NT2/D1 (cell line): Measurements from ENCODE around the gene COX4I1.
A peak's percentile ranks its signal among the peaks of the same experiment; 100 is the strongest.

Source experiments
- DNase-seq: peaks from one replicate; pipeline ENCODE4 v3.0.0-alpha.2; 2011; ENCODE audit warnings: low read depth, low spot score
- H3K27me3 ChIP-seq: 2 replicates; pipeline ENCODE4 v1.6.0; 2011; ENCODE audit warnings: mild to moderate bottlenecking; ENCODE audit not compliant: insufficient read length, insufficient read depth
- H3K36me3 ChIP-seq: 2 replicates; pipeline ENCODE4 v1.6.1; 2011; ENCODE audit warnings: mild to moderate bottlenecking, low read length, mixed read lengths; ENCODE audit not compliant: insufficient read depth, insufficient read length
- H3K4me1 ChIP-seq: 2 replicates; pipeline ENCODE4 v1.5.1; 2011; ENCODE audit not compliant: insufficient read depth, insufficient read length
- H3K4me3 ChIP-seq: 2 replicates; pipeline ENCODE4 v1.5.1; 2011; ENCODE audit warnings: low read depth; ENCODE audit not compliant: insufficient read length
- H3K9ac ChIP-seq: 2 replicates; pipeline ENCODE4 v1.6.0; 2011; ENCODE audit warnings: low read depth; ENCODE audit not compliant: insufficient read length
- H3K9me3 ChIP-seq: 2 replicates; pipeline ENCODE4 v1.5.1; 2011; ENCODE audit warnings: mild to moderate bottlenecking, low read length; ENCODE audit not compliant: insufficient read depth
- SUZ12 ChIP-seq: IDR thresholded peaks from 2 replicates; pipeline ENCODE4 v1.6.1; 2011; ENCODE audit not compliant: insufficient read length, insufficient read depth; ENCODE audit errors: extremely low read depth
- YY1 ChIP-seq: IDR thresholded peaks from 2 replicates; pipeline ENCODE4 v1.6.1; 2011; ENCODE audit not compliant: insufficient read length, insufficient read depth
- ZNF274 ChIP-seq: IDR thresholded peaks from 2 replicates; pipeline ENCODE4 v1.6.1; 2011; ENCODE audit warnings: mild to moderate bottlenecking, low read depth, low read length

COX4I1 gene

DNA sequence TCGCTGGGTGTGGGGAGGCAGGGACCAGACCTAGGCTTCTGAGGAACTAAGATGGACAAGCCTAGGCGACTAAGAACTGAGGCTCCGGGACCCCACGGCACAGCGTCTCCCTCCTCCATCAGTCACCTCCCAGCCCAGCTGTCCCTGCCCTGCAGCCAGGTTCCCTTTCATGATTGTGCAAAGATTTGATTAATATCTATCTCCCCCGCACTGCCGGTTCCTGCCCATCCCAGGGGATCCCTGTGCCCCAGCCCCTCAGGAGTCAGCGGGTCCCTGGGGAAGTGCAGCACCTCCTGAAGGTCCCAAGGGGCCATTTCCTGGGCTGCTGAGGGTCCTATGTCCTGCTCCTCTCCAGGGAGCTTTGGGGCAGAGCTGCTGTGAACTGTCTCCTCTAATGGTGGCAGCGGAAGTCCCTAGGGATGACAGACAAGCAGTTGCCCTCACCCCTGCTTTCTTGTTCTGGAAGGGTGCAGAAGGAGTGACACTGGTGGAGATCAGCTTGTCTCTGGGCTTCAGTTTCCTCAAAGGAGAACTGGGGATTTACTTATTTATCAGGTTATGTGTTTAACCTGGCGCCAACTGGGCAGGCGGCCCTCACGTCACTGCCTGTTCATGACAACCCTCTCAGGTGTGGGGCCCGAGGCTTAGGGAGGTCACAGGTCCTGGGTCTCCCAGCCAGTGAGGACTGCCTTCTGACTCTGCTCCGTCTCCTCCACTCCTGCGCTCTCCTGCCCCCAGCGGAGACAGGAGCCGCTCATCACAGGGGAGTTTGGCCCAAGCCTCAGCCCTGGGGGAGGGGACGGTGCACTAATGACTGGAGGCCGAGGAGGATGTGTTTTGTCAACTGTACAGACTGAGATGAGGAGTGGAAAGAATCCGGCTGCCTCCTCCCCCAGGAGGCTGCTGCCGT lies 46.7 kb upstream of the COX4I1 start:
- Histone ChIP-seq H3K36me3 (no peaks in the 10 kb centered on the region), H3K4me3 (no peak overlapping the region), H3K4me1 (peaks cover 40% of the 10 kb centered on the region), H3K9ac (peak overlapping the region; percentile 59), H3K9me3 (no peaks in the 10 kb centered on the region), H3K27me3 (peaks cover 19% of the 10 kb centered on the region)
- DNase-seq = no peak
- TF ChIP-seq SUZ12 (no peak), YY1 (no peak), ZNF274 (no peak)

DNA sequence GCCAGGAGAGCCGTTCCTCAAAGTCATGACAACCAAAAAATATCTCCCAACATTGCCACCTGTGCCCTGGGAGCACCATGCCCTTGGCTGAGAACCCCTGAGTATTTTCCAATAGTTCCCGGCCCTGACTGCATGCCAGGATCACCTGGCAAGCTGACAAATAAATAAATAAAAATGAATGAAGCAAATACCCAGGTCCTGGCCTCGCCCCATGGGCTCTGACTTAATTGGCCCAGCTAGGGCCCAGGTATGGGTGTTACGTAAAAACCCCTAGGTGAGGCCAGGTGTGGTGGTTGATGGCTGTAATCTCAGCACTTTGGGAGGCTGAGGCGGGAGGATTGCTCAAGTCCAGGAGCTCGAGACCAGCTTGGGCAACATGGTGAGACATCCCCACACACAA lies 45.9 kb upstream of the COX4I1 start:
- Histone ChIP-seq H3K36me3 (no peaks in the 10 kb centered on the region), H3K9me3 (no peaks in the 10 kb centered on the region), H3K4me1 (peaks cover 40% of the 10 kb centered on the region), H3K4me3 (no peak overlapping the region), H3K27me3 (peaks cover 19% of the 10 kb centered on the region), H3K9ac (no peak overlapping the region)
- no peak for TF ChIP-seq YY1
- no peak for TF ChIP-seq SUZ12
- no peak for TF ChIP-seq ZNF274
- no peak for DNase-seq

DNA sequence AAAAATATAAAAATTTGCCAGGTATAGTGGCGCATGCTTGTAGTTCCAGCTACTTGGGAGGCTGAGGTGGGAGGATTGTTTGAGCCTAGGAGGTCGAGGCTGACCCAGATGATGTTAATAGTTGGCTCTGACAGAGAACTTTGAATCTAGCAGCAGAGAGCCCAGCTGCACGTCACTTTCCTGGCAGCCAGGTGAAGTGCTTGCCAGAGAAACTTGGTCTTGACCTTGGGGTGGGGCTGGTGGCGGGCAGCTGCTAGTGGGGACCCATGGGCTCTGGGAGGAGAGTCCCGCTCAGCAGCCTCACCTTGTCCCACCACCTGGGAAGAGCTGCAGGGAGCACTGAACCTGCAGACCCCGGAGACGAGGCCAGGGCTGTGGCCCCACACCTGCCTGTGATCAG lies 45.5 kb upstream of the COX4I1 start:
- Histone ChIP-seq H3K4me3 (no peak overlapping the region), H3K4me1 (peaks cover 40% of the 10 kb centered on the region), H3K9me3 (no peaks in the 10 kb centered on the region), H3K9ac (peak overlapping the region; percentile 27), H3K27me3 (peaks cover 19% of the 10 kb centered on the region), H3K36me3 (no peaks in the 10 kb centered on the region)
- no peak for DNase-seq
- no peak for TF ChIP-seq SUZ12
- no peak for TF ChIP-seq ZNF274
- TF ChIP-seq YY1 = no peak

DNA sequence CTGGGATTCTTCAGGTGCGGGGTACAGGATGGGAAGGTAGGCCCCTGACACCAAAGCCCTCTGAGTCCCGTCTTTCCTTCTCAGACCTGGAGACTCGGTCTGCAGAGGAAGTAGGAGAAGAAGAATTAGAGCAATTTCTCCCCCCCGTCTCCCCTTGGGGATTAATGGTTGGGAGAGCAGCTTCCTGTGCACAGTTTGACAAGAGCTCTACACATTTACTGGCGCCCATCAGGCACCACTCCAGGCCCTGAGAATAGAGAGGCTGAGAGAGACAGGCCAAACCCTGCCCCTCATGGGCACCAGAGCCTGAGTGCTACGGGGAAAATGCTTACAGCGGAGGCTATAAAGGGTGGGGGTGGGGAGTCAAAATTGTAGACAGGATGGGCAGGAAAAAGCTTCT lies 45.1 kb upstream of the COX4I1 start:
- H3K36me3 ChIP-seq = no peaks in the 10 kb centered on the region
- peaks cover 39% of the 10 kb centered on the region for H3K4me1 ChIP-seq
- peak overlapping the region; percentile 27 for H3K9ac ChIP-seq
- no peaks in the 10 kb centered on the region for H3K9me3 ChIP-seq
- H3K4me3 ChIP-seq = no peak overlapping the region
- DNase-seq = no peak
- TF ChIP-seq YY1 (no peak), SUZ12 (no peak), ZNF274 (no peak)
- peaks cover 19% of the 10 kb centered on the region for H3K27me3 ChIP-seq

DNA sequence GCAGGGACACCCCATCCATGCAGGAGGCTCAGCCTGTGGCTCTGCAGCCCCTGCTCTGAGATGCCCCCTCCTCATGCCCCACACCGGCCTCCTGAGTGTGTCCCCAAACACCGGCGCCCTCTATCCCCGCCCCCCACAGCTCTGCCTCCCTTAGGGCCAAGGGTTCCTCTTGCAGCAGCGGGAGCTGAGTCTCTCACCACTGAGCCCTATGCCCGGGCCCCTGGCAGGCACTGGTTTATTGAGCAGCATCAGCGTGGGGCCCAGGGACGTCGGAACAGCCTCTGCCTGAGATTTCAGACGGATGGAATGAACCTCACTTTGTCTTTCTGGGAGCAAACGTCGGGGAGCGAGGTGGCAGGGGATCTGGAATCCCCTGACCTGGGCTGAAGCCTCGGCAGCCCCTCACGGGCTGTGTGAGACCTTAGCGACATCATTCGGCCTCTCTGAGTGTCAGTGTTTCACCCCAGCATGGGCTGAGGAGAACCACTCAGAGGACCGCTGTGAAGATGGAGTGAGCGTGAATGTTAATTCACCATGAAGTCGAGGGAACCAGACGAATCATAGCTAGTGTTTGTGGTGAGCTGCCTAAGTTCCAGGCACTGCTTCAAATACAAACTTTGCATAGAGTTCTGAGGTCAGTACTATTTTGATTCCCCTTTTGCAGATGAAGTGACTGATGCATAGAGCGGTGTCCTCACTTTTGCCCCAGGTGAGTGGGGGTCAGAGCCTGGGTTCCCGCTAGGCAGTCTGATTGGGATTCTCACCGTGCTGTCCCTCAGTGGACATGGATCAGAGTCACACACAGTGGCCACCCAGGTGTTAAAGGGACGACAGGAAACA lies 43.3 kb upstream of the COX4I1 start:
- Histone ChIP-seq H3K9me3 (no peaks in the 10 kb centered on the region), H3K36me3 (no peaks in the 10 kb centered on the region), H3K4me3 (no peak overlapping the region), H3K27me3 (peaks cover 17% of the 10 kb centered on the region), H3K4me1 (peaks cover 33% of the 10 kb centered on the region), H3K9ac (no peak overlapping the region)
- TF ChIP-seq ZNF274 (no peak), SUZ12 (no peak), YY1 (no peak)
- DNase-seq = no peak

DNA sequence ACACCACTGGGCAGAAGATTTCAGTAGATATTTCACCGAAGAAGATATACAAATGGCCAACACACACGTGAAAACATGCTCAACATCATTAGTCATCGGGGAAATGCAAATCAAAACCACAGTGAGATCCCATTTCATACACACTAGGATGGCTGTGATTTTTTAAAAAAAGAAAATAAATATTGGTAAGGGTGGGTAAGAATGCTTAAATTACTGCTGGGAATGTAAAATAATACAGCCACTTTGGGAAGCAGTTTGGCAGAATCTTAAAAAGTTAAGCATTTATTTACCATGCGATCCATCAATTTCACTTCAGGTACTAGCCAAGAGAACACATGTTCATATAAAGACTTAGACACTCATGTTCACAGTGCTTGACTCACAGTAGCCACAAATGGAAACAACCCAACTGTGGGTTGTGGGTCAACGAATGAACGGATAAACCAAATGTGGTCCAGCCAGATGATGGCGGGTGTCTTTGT lies 42.1 kb upstream of the COX4I1 start:
- H3K36me3 ChIP-seq = no peaks in the 10 kb centered on the region
- H3K9ac ChIP-seq = no peak overlapping the region
- peaks cover 4% of the 10 kb centered on the region for H3K27me3 ChIP-seq
- H3K4me1 ChIP-seq = peaks cover 24% of the 10 kb centered on the region
- H3K4me3 ChIP-seq = no peak overlapping the region
- no peak for TF ChIP-seq ZNF274
- no peak for TF ChIP-seq YY1
- no peak for TF ChIP-seq SUZ12
- no peak for DNase-seq
- H3K9me3 ChIP-seq = no peaks in the 10 kb centered on the region

DNA sequence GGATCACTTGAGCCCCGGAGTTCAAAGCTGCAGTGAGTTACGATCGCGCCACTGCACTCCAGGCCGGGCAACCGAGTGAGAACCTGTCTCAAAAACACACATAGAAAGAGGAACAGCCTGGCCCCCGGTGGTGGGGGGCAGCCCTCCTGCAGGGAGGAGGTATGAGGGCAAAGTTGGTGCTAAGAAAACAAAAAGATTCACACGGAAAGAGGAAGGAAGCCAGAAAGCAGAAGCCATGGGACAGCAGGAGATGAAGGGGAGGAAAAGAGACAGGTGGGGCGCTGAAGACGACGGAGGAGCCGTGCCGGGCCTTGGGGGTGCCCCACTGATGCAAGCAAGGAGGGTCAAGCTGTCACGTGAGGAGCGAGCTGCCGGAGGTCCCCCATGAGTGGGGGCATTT lies 40.4 kb upstream of the COX4I1 start:
- no peaks in the 10 kb centered on the region for H3K9me3 ChIP-seq
- no peak overlapping the region for H3K9ac ChIP-seq
- no peak for DNase-seq
- H3K4me1 ChIP-seq = peaks cover 11% of the 10 kb centered on the region
- H3K4me3 ChIP-seq = no peak overlapping the region
- H3K27me3 ChIP-seq = no peaks in the 10 kb centered on the region
- no peak for TF ChIP-seq SUZ12
- TF ChIP-seq YY1 = no peak
- TF ChIP-seq ZNF274 = no peak
- no peaks in the 10 kb centered on the region for H3K36me3 ChIP-seq
